GOT3 (cell line): ENCODE data around the gene TRAPPC6A.
"Not testable (repeated sequence)": the region's sequence is repeated elsewhere in the genome, so short reads cannot be mapped to it uniquely, and the experiment has no call there.

Experiments used
- DNase-seq: peaks from one replicate; lab custom pipeline; 2025; ENCODE audit warnings: mixed read lengths; lab: John Stamatoyannopoulos, UW

Gene TRAPPC6A

GRCh38 chr19:45130888-45131615, 47.0 kb downstream of the TRAPPC6A start:
- no peak for DNase-seq

DNA sequence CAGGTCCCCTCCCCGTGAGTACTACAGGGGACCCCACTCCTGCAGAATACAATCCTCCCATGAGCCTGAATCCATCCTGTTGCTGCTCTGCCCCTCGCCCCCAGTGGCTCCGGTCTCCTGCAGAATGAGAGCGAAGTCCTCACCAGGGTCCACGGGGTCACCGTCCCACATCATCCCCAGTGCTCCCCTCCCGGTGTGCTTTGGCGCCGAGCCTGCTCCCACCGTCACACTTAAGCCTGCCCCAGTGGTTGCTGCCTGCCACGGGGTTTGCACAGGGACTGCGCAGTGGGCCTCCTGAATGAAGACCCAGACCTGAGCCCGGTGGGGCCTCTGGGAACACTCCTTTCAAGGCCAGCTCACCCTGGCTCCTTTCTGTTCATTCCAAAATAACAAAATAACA, 47.8 kb downstream of the TRAPPC6A start:
- no peak for DNase-seq

DNA sequence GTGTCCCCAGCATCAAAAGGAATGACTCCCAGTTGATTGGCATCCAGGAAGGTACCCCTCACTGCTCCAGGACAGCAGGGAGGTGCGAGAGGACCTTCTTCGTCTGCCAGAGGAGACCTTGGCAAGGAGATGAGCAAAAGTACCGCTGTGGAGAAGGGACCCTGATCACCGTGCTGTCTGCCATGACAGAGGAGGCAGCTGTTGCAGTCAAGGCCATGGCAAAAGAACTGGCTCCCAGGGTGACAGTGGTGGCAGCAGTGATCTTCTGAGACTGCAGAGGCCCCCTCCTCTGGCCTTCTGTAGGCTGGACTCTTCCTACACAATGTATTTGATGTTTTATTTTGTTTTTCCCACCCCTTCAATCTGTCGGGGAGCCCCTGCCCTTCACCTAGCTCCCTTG, 49.2 kb downstream of the TRAPPC6A start:
- no peak for DNase-seq

- no peak for DNase-seq
Observed at GRCh38 chr19:45128146-45128545, 49.9 kb downstream of the TRAPPC6A start.

GRCh38 chr19:45126654-45127053, 51.4 kb downstream of the TRAPPC6A start:
- DNase-seq = no peak

DNA sequence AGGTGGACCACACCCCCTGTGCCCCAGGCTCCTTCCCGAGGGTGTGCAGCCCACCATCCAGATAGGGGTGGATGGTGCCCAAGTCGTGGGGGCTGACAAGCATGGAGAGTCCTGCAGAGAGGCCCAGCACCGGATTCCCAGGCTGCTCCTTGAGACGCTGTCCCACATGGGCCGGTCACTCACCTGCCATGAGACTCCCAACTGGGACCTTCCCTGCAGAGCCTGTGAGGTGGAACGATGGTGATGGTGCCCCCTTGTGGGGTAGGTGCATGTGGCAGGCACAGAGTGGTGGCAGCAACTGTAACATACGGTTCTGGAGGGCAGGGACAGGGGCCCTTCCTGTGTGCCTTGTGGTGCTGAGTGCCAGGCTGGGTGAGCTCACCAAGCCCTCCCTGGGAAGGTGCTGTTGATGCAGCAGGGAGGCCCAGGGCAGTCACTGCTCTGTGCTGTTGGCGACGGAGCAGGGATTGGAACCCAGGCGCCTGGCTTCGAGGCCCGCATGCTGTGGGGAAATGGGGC, 52.0 kb downstream of the TRAPPC6A start:
- no peak for DNase-seq

GRCh38 chr19:45125360-45125759, 52.7 kb downstream of the TRAPPC6A start:
- DNase-seq = no peak

DNA sequence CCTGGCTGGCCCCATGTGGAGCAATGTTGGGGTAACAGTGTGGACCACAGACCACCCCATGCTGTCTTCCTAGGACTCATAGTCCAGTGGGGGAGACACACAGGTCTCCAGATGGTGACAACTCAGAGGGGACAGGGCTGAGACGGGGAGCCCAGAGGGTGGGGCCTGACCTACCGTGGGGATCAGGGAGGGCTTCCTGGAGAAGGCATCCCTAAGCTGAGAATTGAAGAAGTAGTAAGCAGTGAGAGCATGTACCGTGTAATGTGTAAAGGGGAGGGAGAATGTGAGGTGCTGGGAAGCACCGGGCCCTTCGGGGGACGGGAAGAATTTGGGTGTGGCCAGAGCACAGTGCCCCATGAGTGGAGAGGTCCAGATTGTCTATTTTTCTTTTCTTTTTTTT, 54.0 kb downstream of the TRAPPC6A start:
- no peak for DNase-seq

DNA sequence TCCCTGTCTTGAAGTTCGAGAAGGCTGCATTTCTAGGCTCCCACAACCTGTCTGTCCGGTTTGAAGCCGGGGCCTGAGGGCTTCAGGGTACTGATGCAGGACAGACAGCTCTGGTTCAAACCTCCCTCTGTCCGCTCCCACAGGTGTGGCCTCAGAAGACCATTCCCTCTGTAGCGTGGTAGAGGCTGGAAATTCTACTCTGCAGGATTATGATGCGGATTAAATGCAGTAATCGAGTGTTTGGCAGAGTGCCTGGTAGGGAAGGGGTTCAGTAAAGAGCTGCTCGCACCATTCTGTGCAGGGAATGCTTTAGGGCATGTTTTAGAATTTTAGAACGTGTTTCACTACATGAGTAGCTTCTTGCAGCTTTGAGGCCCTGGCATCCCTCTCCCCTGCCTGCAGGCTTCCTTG, 54.6 kb downstream of the TRAPPC6A start:
- DNase-seq = no peak

- no peak for DNase-seq
Observed at GRCh38 chr19:45122832-45123231, 55.2 kb downstream of the TRAPPC6A start.

DNA sequence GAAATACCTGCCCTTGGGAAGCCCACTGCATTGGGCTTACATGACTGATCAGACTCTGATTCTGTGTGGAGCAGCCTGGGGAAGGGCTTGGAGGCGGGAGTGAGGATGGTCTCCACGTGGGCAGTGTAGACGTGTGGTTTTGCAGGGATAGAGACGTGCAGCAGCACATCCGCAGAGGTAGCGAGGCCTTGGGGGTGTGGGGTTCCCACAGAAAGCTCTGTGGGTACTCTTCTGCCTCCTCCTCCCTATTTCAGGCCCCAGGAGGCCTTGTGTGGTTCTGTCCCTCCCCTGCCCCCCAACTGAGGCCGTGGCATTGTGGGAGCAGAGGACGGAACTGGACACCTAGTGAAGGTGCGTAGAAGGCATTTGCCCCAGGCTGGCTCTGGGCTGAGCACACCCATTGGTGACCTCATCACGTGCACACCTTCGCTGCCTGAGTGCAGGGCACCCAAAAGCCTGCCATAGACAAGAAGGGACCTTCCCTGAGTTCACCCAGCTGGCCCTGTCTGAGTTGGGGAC, 56.2 kb downstream of the TRAPPC6A start:
- no peak for DNase-seq

GRCh38 chr19:45119582-45119981, 58.5 kb downstream of the TRAPPC6A start:
- DNase-seq = no peak

DNA sequence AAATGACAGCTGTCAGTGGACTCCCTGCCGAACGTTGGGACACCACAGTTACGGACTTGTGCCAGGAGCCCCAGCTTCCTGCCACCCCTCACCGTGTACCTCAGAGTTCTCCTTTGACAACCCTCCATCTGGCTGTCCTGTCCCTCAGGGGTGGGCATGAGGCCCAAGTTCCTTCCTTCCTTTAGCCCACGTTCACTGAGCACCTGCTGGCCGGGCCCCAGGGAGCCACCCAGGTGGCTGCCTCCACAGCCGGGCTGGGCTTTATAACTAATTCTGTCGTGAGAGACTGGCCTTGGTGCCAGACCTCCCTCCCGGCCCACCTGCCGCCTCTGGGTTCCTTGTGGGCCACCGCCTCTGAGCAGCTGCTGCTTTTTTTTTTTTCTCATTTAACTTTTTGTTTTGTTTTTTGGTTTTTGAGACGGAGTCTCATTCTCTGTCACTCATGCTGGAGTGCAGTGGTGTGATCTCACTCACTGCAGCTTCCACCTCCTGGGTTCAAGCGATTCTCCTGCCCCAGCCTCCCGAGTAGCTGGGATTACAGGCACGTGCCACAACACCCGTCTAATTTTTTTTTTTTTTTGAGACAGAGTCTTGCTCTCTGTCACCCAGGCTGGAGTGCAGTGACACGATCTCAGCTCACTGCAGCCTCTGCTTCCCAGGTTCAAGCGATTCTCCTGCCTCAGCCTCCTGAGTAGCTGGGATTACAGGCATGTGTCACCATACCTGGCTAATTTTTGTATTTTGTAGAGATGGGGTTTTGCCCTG, 59.3 kb downstream of the TRAPPC6A start:
- not testable (repeated sequence) for DNase-seq

DNA sequence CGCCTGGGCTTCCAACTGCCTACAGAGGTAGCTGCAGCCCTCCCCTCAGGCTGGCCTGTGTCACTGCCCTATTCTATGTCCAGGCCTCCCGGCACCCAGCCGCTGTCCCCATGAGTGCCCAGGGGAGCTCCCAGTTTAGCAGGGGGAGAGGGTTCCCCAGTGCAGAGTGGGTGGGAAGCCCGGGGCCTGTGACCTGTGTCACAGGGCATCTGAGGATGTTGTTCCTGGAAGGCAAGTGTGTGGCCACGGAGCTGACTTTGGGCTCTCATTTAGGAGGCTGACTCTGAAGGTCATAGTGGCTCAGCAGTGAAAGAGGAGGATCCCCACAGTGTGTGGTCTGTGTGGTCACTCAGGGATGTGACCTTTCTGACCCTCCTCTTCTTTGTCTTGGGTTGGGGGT, 59.9 kb downstream of the TRAPPC6A start:
- no peak for DNase-seq

DNA sequence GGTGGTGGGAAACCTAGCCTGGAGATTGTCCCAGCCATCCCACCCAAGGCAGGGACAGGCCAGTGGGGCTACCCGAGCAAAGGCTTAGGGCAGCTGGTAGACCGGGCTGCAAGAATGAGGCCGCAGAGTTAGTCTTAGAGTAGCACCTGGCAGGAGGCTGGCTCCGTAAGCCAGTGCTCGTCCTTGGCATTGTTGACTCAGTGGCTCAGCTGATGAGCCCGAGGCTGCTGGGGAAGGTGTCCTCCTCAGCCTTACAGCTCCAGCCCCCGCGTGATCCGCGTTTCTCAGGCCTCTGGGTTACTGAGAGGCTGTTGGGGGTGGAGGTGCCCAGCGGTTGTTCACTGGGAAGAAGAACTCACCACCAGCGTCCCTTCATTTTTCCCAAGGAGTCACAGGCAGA, 60.4 kb downstream of the TRAPPC6A start:
- DNase-seq = no peak

DNA sequence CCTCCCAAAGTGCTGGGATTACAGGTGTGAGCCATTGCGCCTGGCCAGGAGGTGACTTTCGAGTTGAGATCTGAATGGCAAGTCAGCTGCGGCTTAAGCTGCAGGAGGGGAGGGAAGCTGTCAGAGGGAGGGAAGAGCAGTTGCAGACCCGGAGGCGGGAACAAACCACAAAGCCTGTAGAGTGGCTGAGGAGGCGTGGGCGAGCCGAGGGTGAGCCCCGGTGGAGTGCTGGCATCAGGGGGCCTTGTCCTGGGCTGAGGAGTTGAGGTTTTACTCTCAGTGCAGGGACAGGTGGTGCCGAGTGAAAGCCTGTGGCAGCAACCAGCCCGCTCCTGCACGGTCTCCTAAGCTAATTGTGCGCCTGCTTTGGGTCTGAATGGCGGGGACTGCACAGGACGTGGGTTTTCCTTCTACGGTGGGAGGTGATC, 60.9 kb downstream of the TRAPPC6A start:
- DNase-seq = no peak

DNA sequence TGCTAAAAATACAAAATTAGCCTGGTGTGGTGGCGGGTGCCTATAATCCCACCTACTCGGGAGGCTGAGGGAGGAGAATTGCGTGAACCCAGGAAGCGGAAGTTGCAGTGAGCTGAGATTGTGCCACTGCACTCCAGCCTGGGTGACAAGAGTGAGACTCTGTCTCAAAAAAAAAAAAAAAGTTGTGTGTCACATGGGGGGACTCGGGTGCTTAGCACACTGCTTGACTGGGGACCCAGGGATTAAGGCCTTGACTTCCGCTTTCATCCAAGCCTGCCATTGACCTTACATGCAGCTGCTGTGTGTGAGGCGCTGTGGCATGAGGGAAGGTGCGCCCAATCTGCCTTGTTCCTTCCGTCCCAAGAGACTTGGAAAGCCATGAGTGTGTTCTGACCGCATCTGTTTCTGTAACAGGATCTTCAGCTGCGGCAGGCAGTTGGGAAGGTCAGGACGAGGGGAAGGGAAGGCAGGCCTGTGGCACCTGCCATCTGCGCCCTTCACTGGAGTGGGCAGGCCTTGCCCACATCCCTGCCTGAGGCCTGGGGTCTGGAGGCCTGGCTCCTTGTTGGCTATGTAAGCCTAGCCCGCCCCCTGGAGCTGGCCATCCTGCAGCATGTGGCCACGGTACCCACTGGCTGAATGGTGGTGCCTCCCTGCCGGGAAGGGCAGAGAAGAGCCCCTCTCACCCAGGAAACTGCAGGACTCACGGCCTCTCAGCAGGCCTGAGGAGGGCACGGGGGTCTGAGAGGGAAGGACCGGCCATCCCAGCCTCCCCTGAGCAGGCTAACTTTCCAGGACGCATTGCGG, 62.0 kb downstream of the TRAPPC6A start:
- DNase-seq = no peak

DNA sequence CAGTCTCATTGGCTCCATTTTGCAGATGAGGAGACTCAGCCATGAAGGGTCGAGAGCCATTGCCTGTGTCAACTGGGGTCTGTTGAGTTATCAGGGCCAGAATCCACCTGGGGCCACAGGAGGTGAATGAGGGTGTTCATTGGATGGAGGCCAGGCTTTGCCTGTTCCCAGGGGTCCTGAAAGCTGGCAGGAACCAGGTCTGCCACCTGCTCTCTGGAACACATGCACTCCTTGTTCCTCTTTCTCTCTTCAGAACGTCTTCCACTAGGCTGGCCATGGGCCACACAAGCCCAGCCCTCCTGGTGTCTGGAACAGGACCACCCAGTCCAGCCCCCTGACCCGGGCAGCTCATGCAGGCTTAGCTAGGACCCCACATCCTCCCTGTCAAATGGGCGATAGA, 63.9 kb downstream of the TRAPPC6A start:
- no peak for DNase-seq

DNA sequence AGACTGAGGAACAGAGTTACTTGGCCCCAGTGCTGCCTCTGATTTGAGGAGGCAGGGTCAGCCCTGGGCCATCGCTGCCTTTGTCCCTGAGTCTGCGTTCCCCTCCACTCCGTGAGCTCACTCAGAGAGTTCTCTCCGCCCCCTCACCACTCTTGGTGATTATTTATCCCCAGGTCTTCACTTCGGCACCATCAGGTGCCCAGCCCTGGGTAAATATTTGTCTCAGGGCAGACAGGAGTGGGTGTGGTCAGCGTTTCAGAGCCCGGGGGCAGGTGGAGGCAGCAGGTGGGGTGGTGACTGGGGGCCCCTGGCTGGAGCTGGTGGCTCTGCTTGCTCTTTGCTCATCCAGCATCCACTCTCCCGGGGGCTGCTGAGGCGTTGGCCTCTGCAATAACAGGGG, 64.4 kb downstream of the TRAPPC6A start:
- DNase-seq = no peak
